Measurements from ENCODE around the gene RELN.

Gene RELN

GRCh38 chr7:103967401-103967800, 22.1 kb downstream of the RELN start:
- TF ChIP-seq CTCF (IDR thresholded peaks at IDR 0.05; ENCODE audit: control extremely low read depth, extremely low read depth, low read depth, missing control alignments): no peak

GRCh38 chr7:103966593-103967277, 22.7 kb downstream of the RELN start:
- CTCF ChIA-PET: interaction anchor here (0.7 kb wide), 1 partner anchor 10 kb away, joined by 3 read pairs; no protein-coding TSS in a partner anchor
- DNase-seq (ENCODE audit: extremely low spot score): no peak
- TF ChIP-seq CTCF (IDR thresholded peaks at IDR 0.05; ENCODE audit: control extremely low read depth, extremely low read depth, low read depth, missing control alignments): no peak
- POLR2A ChIA-PET: no interaction called here

More at GRCh38 chr7:103967401-103967800, 22.1 kb downstream of the RELN start:
- ChIA-PET CTCF (no interaction called here), POLR2A (no interaction called here)
- DNase-seq (ENCODE audit: extremely low spot score): no peak

- CTCF ChIA-PET: no interaction called here
- no peak for DNase-seq (ENCODE audit: extremely low spot score)
- POLR2A ChIA-PET: no interaction called here
- no peak for TF ChIP-seq CTCF (IDR thresholded peaks at IDR 0.05; ENCODE audit: control extremely low read depth, extremely low read depth, low read depth, missing control alignments)
Measured at GRCh38 chr7:103964269-103964668, 25.2 kb downstream of the RELN start.

- CTCF ChIA-PET: interaction anchor here (0.6 to 1.5 kb wide), 2 partner anchors 49 to 467 kb away, joined by 3 read pairs; no protein-coding TSS in a partner anchor
- no peak for TF ChIP-seq CTCF (IDR thresholded peaks at IDR 0.05; ENCODE audit: control extremely low read depth, extremely low read depth, low read depth, missing control alignments)
- DNase-seq (ENCODE audit: extremely low spot score): no peak
- POLR2A ChIA-PET: no interaction called here
Measured at GRCh38 chr7:103962070-103962469, 27.4 kb downstream of the RELN start.

- TF ChIP-seq CTCF (IDR thresholded peaks at IDR 0.05; ENCODE audit: control extremely low read depth, extremely low read depth, low read depth, missing control alignments): no peak
- ChIA-PET POLR2A (no interaction called here), CTCF (no interaction called here)
- DNase-seq (ENCODE audit: extremely low spot score): no peak
Measured at GRCh38 chr7:103958284-103958818, 31.1 kb downstream of the RELN start.

- no peak for DNase-seq (ENCODE audit: extremely low spot score)
- no peak for TF ChIP-seq CTCF (IDR thresholded peaks at IDR 0.05; ENCODE audit: control extremely low read depth, extremely low read depth, low read depth, missing control alignments)
- ChIA-PET CTCF (interaction anchor here (1.4 to 1.6 kb wide), 2 partner anchors 8 to 19 kb away, joined by 3 read pairs; no protein-coding TSS in a partner anchor), POLR2A (no interaction called here)
Measured at GRCh38 chr7:103955985-103956384, 33.5 kb downstream of the RELN start.
